Measurements from ENCODE around the gene PDLIM3.
"Not testable (repeated sequence)": the region's sequence is repeated elsewhere in the genome, so short reads cannot be mapped to it uniquely, and the experiment has no call there.

The PDLIM3 gene

DNA sequence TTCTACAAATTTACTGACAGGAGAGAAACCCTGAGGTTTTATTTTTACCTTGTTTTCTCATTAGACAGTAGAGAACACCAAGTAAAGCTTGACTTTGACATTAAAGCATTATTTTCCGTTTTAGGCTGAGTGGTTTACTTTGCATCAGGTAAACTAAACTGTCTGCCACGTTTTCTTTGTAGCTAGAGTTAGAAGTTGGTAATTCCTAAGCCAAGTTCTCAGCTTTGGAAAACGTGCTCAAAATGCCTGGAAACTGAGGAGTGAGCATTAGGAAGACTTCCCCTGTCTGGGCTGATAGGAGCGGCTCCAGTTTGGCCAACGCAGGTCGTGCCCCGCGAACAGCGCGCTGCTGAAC lies 819 bp downstream of the PDLIM3 start:
- H3K4me3 ChIP-seq (ENCODE audit: low read depth, low read length): peak overlapping the region; percentile 64
- in situ Hi-C loops (cut with HindIII; ENCODE audit: low sequenced_read_pairs): no loop called here

DNA sequence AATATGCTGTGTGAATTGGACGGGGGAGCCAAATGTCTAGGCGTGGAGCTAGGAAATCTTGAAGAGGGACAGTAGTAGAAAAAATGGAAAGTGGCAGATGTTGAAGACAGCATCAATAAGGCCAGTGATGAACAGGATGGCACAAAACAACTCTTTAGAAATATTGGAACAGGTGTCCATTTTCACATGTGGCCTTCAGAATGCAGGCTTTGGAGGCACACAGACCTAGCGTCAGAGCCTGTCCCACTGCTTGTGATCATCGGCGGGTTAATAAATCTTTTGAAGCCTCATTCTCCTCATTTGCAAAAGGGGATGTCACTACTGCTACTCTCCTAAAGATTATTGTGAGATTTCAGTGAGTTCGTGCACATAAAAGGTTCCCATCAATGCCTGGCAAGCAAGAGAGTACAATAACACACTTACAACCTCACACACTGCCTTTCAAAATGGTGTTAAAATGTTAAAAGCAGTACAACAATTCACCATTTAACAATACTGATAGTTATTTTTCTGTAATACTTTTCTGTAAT lies 2.4 kb downstream of the PDLIM3 start:
- in situ Hi-C loops (cut with HindIII; ENCODE audit: low sequenced_read_pairs): no loop called here
- H3K4me3 ChIP-seq (ENCODE audit: low read depth, low read length): no peak overlapping the region
- TF ChIP-seq CTCF (IDR thresholded peaks at IDR 0.05; ENCODE audit: low read depth, low read length): no peak
- no peak for DNase-seq (ENCODE audit: low read depth, low spot score)

More for the DNA sequence above, 819 bp downstream of the PDLIM3 start:
- DNase-seq (ENCODE audit: low read depth, low spot score): no peak
- TF ChIP-seq CTCF (IDR thresholded peaks at IDR 0.05; ENCODE audit: low read depth, low read length): no peak

GRCh38 chr4:185532293-185532692 lies 3.0 kb downstream of the PDLIM3 start:
- no peak for DNase-seq (ENCODE audit: low read depth, low spot score)

DNA sequence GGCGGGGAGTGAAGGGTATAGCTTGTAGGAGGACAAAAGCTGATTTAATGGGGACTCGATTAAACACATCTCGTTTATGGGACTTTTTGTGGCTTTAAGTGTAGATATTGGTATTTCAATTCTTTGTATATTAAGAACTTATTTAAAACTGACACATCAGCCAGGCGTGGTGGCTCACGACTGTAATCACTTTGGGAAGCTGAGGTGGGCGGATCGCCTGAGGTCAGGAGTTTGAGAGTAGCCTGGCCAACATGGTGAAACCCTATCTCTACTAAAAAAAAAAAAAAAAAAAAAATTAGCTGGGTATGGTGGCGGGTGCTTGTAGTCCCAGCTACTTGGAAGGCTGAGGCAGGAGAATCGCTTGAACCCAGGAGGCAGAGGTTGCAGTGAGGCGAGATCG lies 3.7 kb downstream of the PDLIM3 start:
- in situ Hi-C loops (cut with HindIII; ENCODE audit: low sequenced_read_pairs); DNase-seq (ENCODE audit: low read depth, low spot score); H3K4me3 ChIP-seq (ENCODE audit: low read depth, low read length): not testable (repeated sequence)

More at GRCh38 chr4:185532293-185532692, 3.0 kb downstream of the PDLIM3 start:
- H3K4me3 ChIP-seq (ENCODE audit: low read depth, low read length): no peak overlapping the region
- in situ Hi-C loops (cut with HindIII; ENCODE audit: low sequenced_read_pairs): no loop called here
- no peak for TF ChIP-seq CTCF (IDR thresholded peaks at IDR 0.05; ENCODE audit: low read depth, low read length)

DNA sequence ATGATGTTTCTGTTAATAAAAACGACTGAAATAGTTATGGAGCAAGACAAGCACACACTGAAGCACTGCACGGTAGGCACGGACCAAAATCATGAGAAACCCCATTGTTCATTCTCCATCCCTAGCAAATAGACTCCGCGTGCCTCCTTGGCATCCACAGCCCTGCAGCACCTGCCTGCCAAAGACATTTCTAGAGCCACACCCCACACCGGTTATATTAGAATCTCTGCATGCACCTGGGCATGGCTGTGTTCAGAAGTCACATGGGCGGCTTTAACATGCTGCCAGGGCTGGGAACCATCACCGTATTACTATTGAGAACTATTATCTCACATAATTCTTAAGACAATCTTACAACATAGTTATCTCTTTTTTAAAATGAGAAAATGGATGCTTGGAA lies 5.9 kb downstream of the PDLIM3 start:
- no peak overlapping the region for H3K4me3 ChIP-seq (ENCODE audit: low read depth, low read length)
- TF ChIP-seq CTCF (IDR thresholded peaks at IDR 0.05; ENCODE audit: low read depth, low read length): no peak
- in situ Hi-C loops (cut with HindIII; ENCODE audit: low sequenced_read_pairs): no loop called here
- DNase-seq (ENCODE audit: low read depth, low spot score): no peak

DNA sequence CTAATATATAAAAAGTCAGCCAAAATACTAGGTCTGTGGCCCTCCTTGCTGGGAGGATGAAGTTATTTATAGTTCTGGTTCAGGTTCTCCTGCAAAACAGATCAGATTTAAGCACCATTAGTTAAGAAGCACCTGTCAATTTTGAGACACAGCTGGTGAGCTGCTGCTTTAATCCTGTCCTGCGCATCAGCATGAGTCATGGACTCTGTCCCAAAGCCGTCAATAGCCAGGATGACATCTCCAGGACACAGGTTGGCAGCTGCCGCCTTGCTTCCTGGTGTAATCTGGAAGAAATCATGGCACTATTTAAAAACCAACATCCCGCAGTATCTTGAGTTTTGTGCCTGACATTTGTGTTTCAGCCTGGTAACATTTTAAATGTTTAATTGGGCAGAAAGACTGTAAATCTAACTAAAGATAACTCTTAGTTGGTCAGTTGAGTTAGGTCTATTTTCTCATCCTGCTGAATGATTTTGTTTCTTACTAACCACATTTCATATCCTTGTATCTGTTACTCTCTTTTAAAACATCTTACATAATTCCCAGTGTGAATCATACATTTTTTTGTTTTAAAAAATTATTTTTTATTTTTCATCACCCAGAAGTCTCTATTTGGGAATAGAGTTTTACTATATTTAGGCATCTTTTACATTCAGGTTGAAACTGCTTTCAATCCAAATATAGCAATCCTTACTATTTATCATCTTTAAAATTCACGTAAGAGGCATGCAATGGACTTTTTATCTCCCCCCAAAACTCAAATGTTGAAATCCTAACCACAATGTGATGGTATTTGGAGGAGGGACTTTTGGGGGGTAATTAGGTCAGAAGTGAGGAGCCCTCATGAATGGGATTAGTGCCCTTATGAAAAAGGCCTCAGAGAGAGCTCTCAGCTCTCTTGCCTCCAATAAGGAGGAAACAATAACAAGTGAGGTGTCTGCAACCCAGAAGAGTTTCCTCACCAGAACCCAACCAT lies 10.1 kb downstream of the PDLIM3 start:
- no peak for TF ChIP-seq CTCF (IDR thresholded peaks at IDR 0.05; ENCODE audit: low read depth, low read length)
- H3K4me3 ChIP-seq (ENCODE audit: low read depth, low read length): no peak overlapping the region
- in situ Hi-C loops (cut with HindIII; ENCODE audit: low sequenced_read_pairs): no loop called here
- no peak for DNase-seq (ENCODE audit: low read depth, low spot score)

DNA sequence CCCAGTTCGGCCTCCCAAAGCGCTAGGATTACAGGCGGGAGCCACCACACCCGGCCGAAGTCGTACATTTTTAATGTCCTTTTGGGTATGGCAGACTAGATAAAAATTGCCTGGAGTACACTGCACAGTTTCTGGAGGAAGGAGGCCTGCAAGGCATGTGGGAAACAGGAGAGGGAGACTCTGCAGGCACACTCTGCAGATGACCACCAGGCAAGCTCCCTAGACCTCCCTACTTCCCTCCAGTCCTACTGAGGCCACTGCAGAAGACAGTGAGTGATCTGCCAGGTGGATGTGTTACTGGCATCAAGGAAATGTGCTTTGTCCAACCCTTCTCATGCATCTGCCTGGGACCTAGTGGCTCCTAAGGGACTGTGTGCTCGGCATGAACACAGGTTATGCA lies 11.4 kb downstream of the PDLIM3 start:
- in situ Hi-C loops (cut with HindIII; ENCODE audit: low sequenced_read_pairs): no loop called here
- no peak for DNase-seq (ENCODE audit: low read depth, low spot score)
- no peak overlapping the region for H3K4me3 ChIP-seq (ENCODE audit: low read depth, low read length)
- TF ChIP-seq CTCF (IDR thresholded peaks at IDR 0.05; ENCODE audit: low read depth, low read length): no peak

Measured in astrocyte of the spinal cord (primary cell).